ENCODE measurements around the gene SEMA5A.

GRCh38 chr5:9431151-9431495 lies 114.8 kb downstream of the SEMA5A start:
- TF ChIP-seq RAD21 (conservative IDR thresholded peaks at IDR 0.05) = no peak
- TF ChIP-seq, protein P1, sequence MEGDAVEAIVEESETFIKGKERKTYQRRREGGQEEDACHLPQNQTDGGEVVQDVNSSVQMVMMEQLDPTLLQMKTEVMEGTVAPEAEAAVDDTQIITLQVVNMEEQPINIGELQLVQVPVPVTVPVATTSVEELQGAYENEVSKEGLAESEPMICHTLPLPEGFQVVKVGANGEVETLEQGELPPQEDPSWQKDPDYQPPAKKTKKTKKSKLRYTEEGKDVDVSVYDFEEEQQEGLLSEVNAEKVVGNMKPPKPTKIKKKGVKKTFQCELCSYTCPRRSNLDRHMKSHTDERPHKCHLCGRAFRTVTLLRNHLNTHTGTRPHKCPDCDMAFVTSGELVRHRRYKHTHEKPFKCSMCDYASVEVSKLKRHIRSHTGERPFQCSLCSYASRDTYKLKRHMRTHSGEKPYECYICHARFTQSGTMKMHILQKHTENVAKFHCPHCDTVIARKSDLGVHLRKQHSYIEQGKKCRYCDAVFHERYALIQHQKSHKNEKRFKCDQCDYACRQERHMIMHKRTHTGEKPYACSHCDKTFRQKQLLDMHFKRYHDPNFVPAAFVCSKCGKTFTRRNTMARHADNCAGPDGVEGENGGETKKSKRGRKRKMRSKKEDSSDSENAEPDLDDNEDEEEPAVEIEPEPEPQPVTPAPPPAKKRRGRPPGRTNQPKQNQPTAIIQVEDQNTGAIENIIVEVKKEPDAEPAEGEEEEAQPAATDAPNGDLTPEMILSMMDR (IDR thresholded peaks at IDR 0.05; ENCODE audit: poor library complexity, severe bottlenecking) = no peak
- TF ChIP-seq, protein P2, sequence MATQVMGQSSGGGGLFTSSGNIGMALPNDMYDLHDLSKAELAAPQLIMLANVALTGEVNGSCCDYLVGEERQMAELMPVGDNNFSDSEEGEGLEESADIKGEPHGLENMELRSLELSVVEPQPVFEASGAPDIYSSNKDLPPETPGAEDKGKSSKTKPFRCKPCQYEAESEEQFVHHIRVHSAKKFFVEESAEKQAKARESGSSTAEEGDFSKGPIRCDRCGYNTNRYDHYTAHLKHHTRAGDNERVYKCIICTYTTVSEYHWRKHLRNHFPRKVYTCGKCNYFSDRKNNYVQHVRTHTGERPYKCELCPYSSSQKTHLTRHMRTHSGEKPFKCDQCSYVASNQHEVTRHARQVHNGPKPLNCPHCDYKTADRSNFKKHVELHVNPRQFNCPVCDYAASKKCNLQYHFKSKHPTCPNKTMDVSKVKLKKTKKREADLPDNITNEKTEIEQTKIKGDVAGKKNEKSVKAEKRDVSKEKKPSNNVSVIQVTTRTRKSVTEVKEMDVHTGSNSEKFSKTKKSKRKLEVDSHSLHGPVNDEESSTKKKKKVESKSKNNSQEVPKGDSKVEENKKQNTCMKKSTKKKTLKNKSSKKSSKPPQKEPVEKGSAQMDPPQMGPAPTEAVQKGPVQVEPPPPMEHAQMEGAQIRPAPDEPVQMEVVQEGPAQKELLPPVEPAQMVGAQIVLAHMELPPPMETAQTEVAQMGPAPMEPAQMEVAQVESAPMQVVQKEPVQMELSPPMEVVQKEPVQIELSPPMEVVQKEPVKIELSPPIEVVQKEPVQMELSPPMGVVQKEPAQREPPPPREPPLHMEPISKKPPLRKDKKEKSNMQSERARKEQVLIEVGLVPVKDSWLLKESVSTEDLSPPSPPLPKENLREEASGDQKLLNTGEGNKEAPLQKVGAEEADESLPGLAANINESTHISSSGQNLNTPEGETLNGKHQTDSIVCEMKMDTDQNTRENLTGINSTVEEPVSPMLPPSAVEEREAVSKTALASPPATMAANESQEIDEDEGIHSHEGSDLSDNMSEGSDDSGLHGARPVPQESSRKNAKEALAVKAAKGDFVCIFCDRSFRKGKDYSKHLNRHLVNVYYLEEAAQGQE (IDR thresholded peaks at IDR 0.05; ENCODE audit: borderline replicate concordance) = no peak
- no peak for TF ChIP-seq EZH2 (IDR thresholded peaks at IDR 0.05; ENCODE audit: borderline replicate concordance, insufficient read depth, low read length, poor library complexity, severe bottlenecking)
